H54 (cell line): Measurements from ENCODE around the gene ADCK2.
"Not testable (repeated sequence)": the region's sequence is repeated elsewhere in the genome, so short reads cannot be mapped to it uniquely, and the experiment has no call there.

ENCODE experiments used
- DNase-seq: peaks from one replicate; pipeline ENCODE4 v3.0.0; 2011; ENCODE audit warnings: low spot score, mixed read lengths; ENCODE audit not compliant: insufficient read length
- FAIRE-seq: peaks from 3 replicates; lab custom pipeline; 2011; peaks lifted over from hg19 to GRCh38; lab: Jason Lieb, UNC
- POLR2A ChIP-seq: IDR thresholded peaks from 2 replicates; pipeline ENCODE4 v1.6.1; 2011; ENCODE audit warnings: low read depth, mild to moderate bottlenecking, low read length

Gene ADCK2

GRCh38 chr7:140655511-140656408 is 17.0 kb upstream of the ADCK2 start:
- TF ChIP-seq POLR2A, result no peak
- no peak for FAIRE-seq
- DNase-seq, result no peak

GRCh38 chr7:140656548-140657515 is 15.9 kb upstream of the ADCK2 start:
- no peak for FAIRE-seq
- no peak for DNase-seq
- no peak for TF ChIP-seq POLR2A

- FAIRE-seq (no peak), DNase-seq (no peak)
- TF ChIP-seq POLR2A, result no peak
Observed at GRCh38 chr7:140657891-140658290, 14.9 kb upstream of the ADCK2 start.

- FAIRE-seq, result no peak
- DNase-seq, result no peak
- no peak for TF ChIP-seq POLR2A
Observed at GRCh38 chr7:140659856-140660255, 12.9 kb upstream of the ADCK2 start.

GRCh38 chr7:140661124-140661523 is 11.6 kb upstream of the ADCK2 start:
- FAIRE-seq (no peak), DNase-seq (no peak)
- no peak for TF ChIP-seq POLR2A

- not testable (repeated sequence) for DNase-seq, FAIRE-seq
Observed at GRCh38 chr7:140662938-140663337, 9.8 kb upstream of the ADCK2 start.

- TF ChIP-seq POLR2A, result no peak
- DNase-seq, result no peak
Observed at GRCh38 chr7:140667476-140667875, 5.3 kb upstream of the ADCK2 start.

GRCh38 chr7:140668641-140669040 is 4.1 kb upstream of the ADCK2 start:
- FAIRE-seq (no peak), DNase-seq (no peak)
- TF ChIP-seq POLR2A, result no peak

More at GRCh38 chr7:140667476-140667875, 5.3 kb upstream of the ADCK2 start:
- FAIRE-seq, result no peak

GRCh38 chr7:140669352-140669751 is 3.4 kb upstream of the ADCK2 start:
- DNase-seq, result no peak
- FAIRE-seq, result no peak
- TF ChIP-seq POLR2A, result no peak

GRCh38 chr7:140669862-140670261 is 2.9 kb upstream of the ADCK2 start:
- FAIRE-seq, result not testable (repeated sequence)

GRCh38 chr7:140670343-140670935 is 2.3 kb upstream of the ADCK2 start:
- DNase-seq (no peak), FAIRE-seq (no peak)
- no peak for TF ChIP-seq POLR2A

More at GRCh38 chr7:140669862-140670261, 2.9 kb upstream of the ADCK2 start:
- not testable (repeated sequence) for DNase-seq

GRCh38 chr7:140671966-140672365 is 779 bp upstream of the ADCK2 start:
- no peak for FAIRE-seq
- TF ChIP-seq POLR2A, result no peak
- no peak for DNase-seq

- no peak for TF ChIP-seq POLR2A
- DNase-seq (no peak), FAIRE-seq (no peak)
Observed at GRCh38 chr7:140673063-140673773, 473 bp downstream of the ADCK2 start.

- no peak for FAIRE-seq
Observed at GRCh38 chr7:140673774-140674155, 1.0 kb downstream of the ADCK2 start.

More at GRCh38 chr7:140673774-140674155, 1.0 kb downstream of the ADCK2 start:
- no peak for DNase-seq
- no peak for TF ChIP-seq POLR2A
